HUES64 (cell line): ENCODE measurements around the gene CAPG.
"Not testable (repeated sequence)": the region's sequence is repeated elsewhere in the genome, so short reads cannot be mapped to it uniquely, and the experiment has no call there.

Source experiments
- H3K27ac ChIP-seq: 2 replicates; pipeline ENCODE4 v1.7.0; 2013; ENCODE audit warnings: low read depth, low read length, inconsistent platforms
- H3K27me3 ChIP-seq: 2 replicates; pipeline ENCODE4 v1.6.1; 2013; ENCODE audit warnings: mild to moderate bottlenecking, low read length; ENCODE audit not compliant: insufficient read depth
- H3K36me3 ChIP-seq: 2 replicates; pipeline ENCODE4 v1.6.1; 2013; ENCODE audit warnings: mild to moderate bottlenecking, low read length; ENCODE audit not compliant: insufficient read depth
- H3K4me1 ChIP-seq: 2 replicates; pipeline ENCODE4 v1.6.1; 2013; ENCODE audit warnings: mild to moderate bottlenecking, low read length, moderate library complexity; ENCODE audit not compliant: insufficient read depth
- H3K4me3 ChIP-seq: 2 replicates; pipeline ENCODE4 v1.5.1; 2013; ENCODE audit warnings: mild to moderate bottlenecking, low read length, moderate library complexity
- H3K9ac ChIP-seq: 2 replicates; pipeline ENCODE4 v1.6.1; 2013; ENCODE audit warnings: mild to moderate bottlenecking, low read depth, low read length
- H3K9me3 ChIP-seq: 2 replicates; pipeline ENCODE4 v1.6.1; 2013; ENCODE audit warnings: low read depth, low read length; ENCODE audit not compliant: insufficient read depth
- WGBS: fragments of 150-250, 120-280 bp; methylation state at CpG from one replicate; pipeline ENCODE4 v1.1.7; 2013; ENCODE audit warnings: missing lambda C conversion rate; 5-methylcytosine and 5-hydroxymethylcytosine counted together

The CAPG gene

DNA sequence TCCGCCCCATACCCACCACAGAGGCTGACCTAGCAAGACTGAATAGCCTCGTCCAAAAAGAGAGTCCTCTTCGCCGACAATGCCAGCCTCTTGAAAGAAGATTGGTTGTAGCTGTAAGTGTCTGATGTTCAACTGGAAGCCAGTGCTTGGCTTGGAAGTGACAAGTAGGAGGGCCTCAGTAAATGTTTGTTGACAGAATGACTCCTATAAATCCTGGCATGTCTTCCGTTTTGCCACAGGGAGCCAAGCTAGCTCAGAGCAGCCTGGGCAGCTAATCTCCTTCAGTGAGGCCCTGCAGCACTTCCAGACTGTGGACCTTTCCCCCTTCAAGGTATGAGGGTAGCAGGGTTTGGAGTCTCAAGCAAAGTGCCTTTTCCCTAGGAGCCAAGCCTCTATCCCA is 40.7 kb downstream of the CAPG start:
- Histone ChIP-seq H3K27me3 (no peaks in the 10 kb centered on the region), H3K4me3 (no peak overlapping the region), H3K4me1 (no peaks in the 10 kb centered on the region), H3K27ac (no peak overlapping the region), H3K9me3 (no peaks in the 10 kb centered on the region), H3K9ac (no peak overlapping the region), H3K36me3 (peaks cover 2% of the 10 kb centered on the region; the same call in 1 of the 2 replicates)
- WGBS, result 92% methylated on average over 5 of the region's 5 CpGs

- H3K27me3 ChIP-seq, result no peaks in the 10 kb centered on the region
- H3K27ac ChIP-seq, result no peak overlapping the region
- no peaks in the 10 kb centered on the region for H3K4me1 ChIP-seq
- no peak overlapping the region for H3K9ac ChIP-seq
- H3K36me3 ChIP-seq, result peaks cover 2% of the 10 kb centered on the region; the same call in 1 of the 2 replicates
- no peak overlapping the region for H3K4me3 ChIP-seq
- no peaks in the 10 kb centered on the region for H3K9me3 ChIP-seq
These were observed 41.2 kb downstream of the CAPG start for GRCh38 chr2:85368921-85369320.

DNA sequence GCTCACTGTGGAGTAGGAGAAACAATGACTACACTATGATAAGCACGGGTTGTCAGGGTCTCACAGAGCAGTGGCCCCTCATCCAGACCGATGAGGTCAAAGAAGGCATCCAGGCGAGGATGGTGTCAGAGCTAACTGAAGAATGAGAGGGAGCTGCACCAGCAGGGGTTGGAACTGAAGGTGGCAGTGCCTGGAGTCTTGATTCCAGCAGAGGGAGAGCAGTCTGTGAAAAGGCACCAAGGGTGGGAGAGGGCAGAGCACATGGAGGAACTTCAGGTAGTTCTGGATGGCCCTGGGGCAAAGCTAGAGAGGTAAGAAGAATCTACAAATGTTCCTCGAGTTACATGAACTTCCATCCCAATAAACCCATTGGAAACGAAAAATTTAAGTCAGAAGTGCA is 43.0 kb downstream of the CAPG start:
- Histone ChIP-seq H3K36me3 (peaks cover 5% of the 10 kb centered on the region; the same call in 1 of the 2 replicates), H3K4me1 (no peaks in the 10 kb centered on the region), H3K4me3 (no peak overlapping the region), H3K27me3 (no peaks in the 10 kb centered on the region), H3K9me3 (no peaks in the 10 kb centered on the region), H3K9ac (no peak overlapping the region), H3K27ac (no peak overlapping the region)
- WGBS, result 87% methylated on average over 5 of the region's 5 CpGs

GRCh38 chr2:85362653-85363387 is 47.3 kb downstream of the CAPG start:
- not testable (repeated sequence) for H3K27ac ChIP-seq, H3K9ac ChIP-seq, H3K9me3 ChIP-seq, H3K27me3 ChIP-seq, H3K4me1 ChIP-seq, H3K4me3 ChIP-seq
- WGBS, result 91% methylated on average over 4 of the region's 5 CpGs
- H3K36me3 ChIP-seq, result peaks cover 11% of the 10 kb centered on the region

GRCh38 chr2:85357736-85358135 is 52.4 kb downstream of the CAPG start:
- H3K9me3 ChIP-seq, result no peaks in the 10 kb centered on the region
- H3K27me3 ChIP-seq, result no peaks in the 10 kb centered on the region
- H3K27ac ChIP-seq, result no peak overlapping the region
- H3K36me3 ChIP-seq, result peaks cover 22% of the 10 kb centered on the region
- peaks cover 8% of the 10 kb centered on the region; the same call in 1 of the 2 replicates for H3K4me1 ChIP-seq
- H3K9ac ChIP-seq, result no peak overlapping the region
- 85% methylated on average over 3 of the region's 3 CpGs for WGBS
- no peak overlapping the region for H3K4me3 ChIP-seq

- no peak overlapping the region; the same call in 1 of the 2 replicates for H3K4me3 ChIP-seq
- peaks cover 19% of the 10 kb centered on the region for H3K36me3 ChIP-seq
- 88% methylated on average over 2 of the region's 2 CpGs for WGBS
- H3K27me3 ChIP-seq, result no peaks in the 10 kb centered on the region
- H3K27ac ChIP-seq, result no peak overlapping the region
- H3K9me3 ChIP-seq, result no peaks in the 10 kb centered on the region
- peaks cover 8% of the 10 kb centered on the region; the same call in 1 of the 2 replicates for H3K4me1 ChIP-seq
- no peak overlapping the region for H3K9ac ChIP-seq
These were observed 54.0 kb downstream of the CAPG start for GRCh38 chr2:85356186-85356585.

DNA sequence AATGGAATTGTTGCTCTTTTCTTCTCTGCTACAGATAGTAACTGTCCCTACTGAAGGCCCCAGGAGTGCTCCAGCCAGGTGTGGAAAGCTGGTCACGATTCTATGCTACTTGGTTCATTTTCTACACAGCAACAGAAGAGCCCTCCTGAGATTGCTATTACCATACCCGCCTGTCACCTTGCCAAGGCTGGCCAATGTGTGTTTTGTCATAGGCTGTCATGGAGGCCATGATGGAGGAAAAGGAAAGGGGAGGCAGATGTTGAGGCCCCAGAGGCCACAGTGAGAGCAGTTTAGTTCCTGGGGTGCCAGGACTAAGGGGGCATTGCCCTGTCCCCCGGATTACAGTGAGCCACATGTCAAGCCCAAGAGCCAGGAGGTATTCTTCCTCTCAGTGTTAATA is 54.6 kb downstream of the CAPG start:
- Histone ChIP-seq H3K36me3 (peaks cover 23% of the 10 kb centered on the region), H3K27me3 (no peaks in the 10 kb centered on the region), H3K27ac (no peak overlapping the region), H3K9me3 (no peaks in the 10 kb centered on the region), H3K4me1 (peaks cover 8% of the 10 kb centered on the region; the same call in 1 of the 2 replicates), H3K4me3 (peak overlapping the region; percentile 92), H3K9ac (no peak overlapping the region)
- 89% methylated on average over 3 of the region's 3 CpGs for WGBS

GRCh38 chr2:85355073-85355410 is 55.1 kb downstream of the CAPG start:
- Histone ChIP-seq H3K9ac (peak overlapping the region; percentile 79), H3K27ac (no peak overlapping the region), H3K4me3 (peak overlapping the region; percentile 92), H3K4me1 (peaks cover 8% of the 10 kb centered on the region; the same call in 1 of the 2 replicates), H3K9me3 (no peaks in the 10 kb centered on the region), H3K27me3 (no peaks in the 10 kb centered on the region), H3K36me3 (peaks cover 28% of the 10 kb centered on the region)
- 22% methylated on average over 10 of the region's 10 CpGs for WGBS

DNA sequence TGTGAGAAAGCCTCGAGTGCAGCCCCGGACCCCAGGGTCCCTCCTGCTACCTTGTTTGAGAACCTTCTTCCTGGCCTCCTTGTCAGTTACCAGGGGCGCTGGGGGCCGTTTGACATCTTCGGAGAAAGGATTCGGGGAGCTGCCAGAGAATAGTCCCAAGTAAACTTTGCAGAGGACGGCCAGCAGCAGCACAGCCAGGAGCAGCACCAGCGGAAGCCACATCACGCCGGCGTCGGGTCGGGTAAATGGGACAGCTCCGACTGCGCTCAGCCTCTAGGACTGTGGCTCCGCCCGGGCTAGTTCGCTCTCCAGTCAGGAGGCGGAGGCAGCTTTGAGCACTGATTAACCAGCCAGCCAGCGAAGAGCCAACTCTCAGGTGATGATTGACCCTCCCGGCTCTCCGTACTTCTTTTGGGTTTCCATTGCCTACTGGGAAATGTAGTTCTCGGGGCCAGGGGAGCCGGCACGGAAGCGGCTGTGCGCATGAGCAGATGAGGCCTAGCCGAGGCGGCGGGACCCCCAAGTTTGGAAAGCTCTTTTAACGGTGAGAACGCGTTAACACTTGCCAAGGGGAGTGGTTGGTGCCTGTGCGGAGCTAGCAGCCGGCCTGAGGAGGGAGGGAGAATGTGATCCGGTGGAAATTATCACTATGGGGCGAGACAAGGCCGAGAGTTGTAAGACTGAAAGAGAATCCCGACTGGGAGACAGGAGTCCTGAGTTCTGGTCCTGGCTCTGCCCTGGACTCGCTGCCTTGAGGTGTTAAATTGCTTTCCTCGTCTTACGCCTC is 55.7 kb downstream of the CAPG start, which contains the start of the genes ELMOD3 and RETSAT:
Gene ELMOD3 (plus strand): TSS at position 484 of the 787 bp plus-strand sequence. CDS start 2,430 bp downstream, outside the sequence.
Gene RETSAT (minus strand): TSS at position 243 of the 787 bp plus-strand sequence. CDS start 21 bp downstream, at position 222.
- 2% methylated on average over 42 of the region's 42 CpGs for WGBS
- Histone ChIP-seq H3K9ac (peak within 1 kb of the TSS; percentile 79), H3K36me3 (peaks cover 33% of the 10 kb centered on the region), H3K9me3 (no peaks in the 10 kb centered on the region), H3K27ac (no peak within 1 kb of the TSS), H3K4me1 (peaks cover 8% of the 10 kb centered on the region; the same call in 1 of the 2 replicates), H3K4me3 (peak within 1 kb of the TSS; percentile 92), H3K27me3 (no peaks in the 10 kb centered on the region)

- H3K27me3 ChIP-seq, result no peaks in the 10 kb centered on the region
- no peaks in the 10 kb centered on the region for H3K9me3 ChIP-seq
- peak overlapping the region; percentile 92 for H3K4me3 ChIP-seq
- peaks cover 8% of the 10 kb centered on the region; the same call in 1 of the 2 replicates for H3K4me1 ChIP-seq
- H3K9ac ChIP-seq, result peak overlapping the region; percentile 71
- WGBS, result 65% methylated on average over 16 of the region's 16 CpGs
- H3K36me3 ChIP-seq, result peaks cover 37% of the 10 kb centered on the region
- no peak overlapping the region for H3K27ac ChIP-seq
These were observed 56.3 kb downstream of the CAPG start for GRCh38 chr2:85353876-85354285.

GRCh38 chr2:85347599-85347998 is 62.6 kb downstream of the CAPG start:
- no peak overlapping the region for H3K9ac ChIP-seq
- H3K4me1 ChIP-seq, result no peaks in the 10 kb centered on the region
- H3K27me3 ChIP-seq, result no peaks in the 10 kb centered on the region
- peaks cover 23% of the 10 kb centered on the region for H3K36me3 ChIP-seq
- WGBS, result 96% methylated on average over 3 of the region's 3 CpGs
- H3K9me3 ChIP-seq, result no peaks in the 10 kb centered on the region
- H3K4me3 ChIP-seq, result no peak overlapping the region
- no peak overlapping the region for H3K27ac ChIP-seq
